M059J (cell line): ENCODE data around the gene SYT1. TPM values are rescaled to one million over a fixed set of nuclear protein-coding genes. Genes with fewer than 3 reads are reported as not detected.
"Not testable (repeated sequence)": the region's sequence is repeated elsewhere in the genome, so short reads cannot be mapped to it uniquely, and the experiment has no call there.

ENCODE experiments used
- DNase-seq: peaks from one replicate; pipeline ENCODE4 v3.0.0-alpha.2; 2012; ENCODE audit warnings: low read depth
- total RNA-seq: library from RNA; depleted of rRNA; stranded (reverse); fragments of >200 nt; shearing (Covaris generic); gene quantifications from 2 replicates; pipeline ENCODE4 v1.2.3, GENCODE V29; 2014

The SYT1 gene
- total RNA-seq, 1 experiment from 2014 or later: 8.7 TPM

- no peak for DNase-seq
These were observed 276.1 kb downstream of the SYT1 start for GRCh38 chr12:79140711-79141110.

DNA sequence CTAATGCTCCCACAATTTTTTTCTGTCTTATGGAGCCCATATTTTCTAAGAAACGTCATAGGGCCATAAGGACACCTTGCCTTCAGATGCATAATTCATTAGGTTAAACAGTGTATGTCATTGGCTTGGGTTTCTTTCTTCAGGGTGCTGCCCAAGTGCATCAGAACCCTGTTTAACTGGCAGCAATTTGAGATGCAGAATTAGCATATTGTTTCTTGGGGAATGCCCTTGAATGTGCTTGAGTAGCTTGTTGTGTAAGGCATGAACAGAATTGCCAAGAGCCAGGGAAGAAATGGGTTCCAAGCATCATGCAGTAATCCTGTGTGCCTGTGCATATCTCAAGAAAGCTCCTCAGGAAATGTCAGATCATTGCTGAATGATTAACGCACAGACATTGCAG lies 277.2 kb downstream of the SYT1 start:
- DNase-seq: no peak

- DNase-seq: no peak
These were observed 279.2 kb downstream of the SYT1 start for GRCh38 chr12:79143803-79144202.

GRCh38 chr12:79151956-79152355 lies 287.4 kb downstream of the SYT1 start:
- DNase-seq: no peak

DNA sequence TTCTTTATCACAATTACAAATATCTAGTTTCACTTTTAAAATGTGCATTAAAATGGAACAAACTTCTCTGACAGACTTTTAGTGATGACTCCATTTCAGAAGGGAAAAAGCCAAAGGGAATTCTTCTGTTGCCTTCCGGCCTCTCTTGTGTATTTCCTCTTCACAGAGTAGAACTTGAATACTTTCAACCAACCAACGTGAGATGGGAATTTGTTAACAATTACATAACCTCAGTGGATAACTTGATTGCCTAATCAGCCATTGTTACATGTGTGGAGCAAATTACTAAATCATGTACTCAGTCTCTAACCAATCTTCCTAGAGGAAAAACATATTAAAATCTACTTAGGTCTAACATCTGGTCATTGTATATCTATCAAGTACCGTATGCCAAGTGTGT lies 291.1 kb downstream of the SYT1 start:
- DNase-seq: no peak

DNA sequence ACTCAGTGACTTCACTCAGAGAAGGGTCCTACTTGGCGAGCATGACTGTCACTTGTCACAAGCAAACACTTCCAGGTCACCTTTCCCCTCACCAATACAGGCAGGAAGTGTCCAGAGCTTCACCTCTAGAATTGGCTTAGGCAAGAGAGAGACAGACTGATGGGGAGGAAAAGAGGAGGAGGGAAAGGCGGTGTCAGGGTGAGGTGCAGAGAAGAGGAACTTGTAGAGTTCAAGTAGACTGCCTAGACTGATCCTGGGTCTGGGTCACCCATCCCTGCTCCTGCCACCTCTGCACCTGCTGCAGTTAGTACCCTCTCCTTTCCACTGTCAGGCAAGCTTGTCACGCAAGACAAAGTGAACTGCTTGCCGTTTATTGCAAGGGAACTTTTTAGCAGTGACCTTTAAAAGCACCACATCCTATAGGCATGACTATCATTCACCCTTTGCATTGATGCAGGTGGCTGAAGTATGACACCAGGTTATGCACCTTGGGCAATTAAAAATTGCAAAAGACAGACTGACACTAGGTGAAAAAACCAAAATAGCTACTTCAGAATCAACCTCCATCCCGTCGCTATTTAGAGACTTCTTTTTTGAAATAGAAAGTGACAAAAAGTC lies 292.4 kb downstream of the SYT1 start:
- no peak for DNase-seq

DNA sequence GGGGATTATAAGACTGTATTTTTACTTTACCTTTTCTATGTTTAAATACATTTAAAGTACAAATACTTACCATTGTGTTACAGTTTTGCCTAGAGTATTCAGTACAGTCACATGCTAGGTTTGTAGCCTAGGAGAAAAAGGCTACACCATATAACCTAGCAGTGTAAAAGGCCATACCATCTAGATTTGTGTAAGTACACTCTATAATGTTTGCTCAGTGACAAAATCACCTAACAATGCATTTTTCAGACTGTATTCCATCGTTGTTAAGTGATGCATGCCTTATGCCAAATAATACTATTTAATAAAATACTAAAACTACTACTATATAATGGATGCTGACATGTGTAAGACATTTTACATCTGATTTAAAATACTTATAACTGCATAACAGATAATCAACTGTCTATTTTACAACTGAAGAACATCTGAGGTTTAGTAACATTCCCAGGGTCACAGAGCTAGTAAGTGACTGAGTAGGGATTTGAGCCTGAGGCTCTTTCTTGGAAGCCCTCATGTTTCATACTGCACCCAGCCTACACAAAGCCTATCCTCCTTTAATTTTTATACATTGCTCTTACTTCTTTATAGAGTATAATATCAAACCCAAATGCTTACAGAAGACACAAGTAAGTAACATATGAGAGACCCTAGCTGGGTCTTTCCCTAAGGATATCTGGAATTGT lies 296.8 kb downstream of the SYT1 start:
- DNase-seq: no peak

DNA sequence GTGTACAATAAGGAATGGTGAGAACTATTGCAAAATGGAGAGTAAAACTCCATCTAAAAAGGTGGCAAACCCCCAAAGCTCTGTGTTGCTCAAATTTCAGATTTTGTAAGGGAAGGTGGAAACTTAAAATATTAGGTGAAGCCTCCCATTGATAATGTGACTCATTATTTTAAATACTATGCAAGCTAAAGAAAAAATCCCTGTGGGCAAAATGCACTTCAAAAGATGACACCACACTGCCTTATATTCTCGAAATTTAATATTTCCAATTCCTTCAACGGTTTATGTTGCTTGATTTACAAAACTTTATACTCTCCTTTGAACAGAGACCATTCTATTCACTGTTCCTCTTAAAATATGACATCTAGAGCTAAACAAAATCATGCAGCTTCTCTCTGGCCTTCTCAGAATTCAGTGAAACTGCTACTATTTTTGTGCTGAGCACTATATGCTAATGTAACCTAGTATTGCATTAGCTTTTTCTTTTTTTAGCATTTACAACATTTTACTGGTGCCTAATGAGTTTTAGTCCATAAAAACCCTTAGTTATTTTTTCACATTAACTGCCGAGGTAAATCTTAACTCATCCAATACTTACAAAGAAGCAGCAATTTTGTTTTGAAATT lies 297.7 kb downstream of the SYT1 start:
- DNase-seq: no peak

- DNase-seq: no peak
These were observed 298.4 kb downstream of the SYT1 start for GRCh38 chr12:79162948-79163347.

DNA sequence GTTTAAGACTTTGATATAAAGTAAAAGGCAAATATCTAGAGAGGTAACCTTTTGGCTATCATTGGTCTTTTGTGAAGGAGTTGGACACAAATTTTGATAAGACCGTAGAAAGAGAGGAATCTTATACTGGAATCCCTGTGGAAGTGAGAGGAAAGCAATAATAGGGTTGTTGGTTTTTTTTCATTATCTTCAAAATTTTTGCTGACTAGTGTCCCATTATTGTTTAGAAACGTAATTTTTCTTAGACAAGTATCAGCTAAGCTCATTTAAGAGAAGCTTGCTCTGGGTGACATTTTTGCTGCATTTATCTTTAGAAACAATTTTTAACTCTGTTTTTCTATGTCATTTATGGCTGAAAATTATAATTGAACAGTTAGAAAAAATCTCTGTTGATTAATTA lies 300.3 kb downstream of the SYT1 start:
- DNase-seq: no peak

DNA sequence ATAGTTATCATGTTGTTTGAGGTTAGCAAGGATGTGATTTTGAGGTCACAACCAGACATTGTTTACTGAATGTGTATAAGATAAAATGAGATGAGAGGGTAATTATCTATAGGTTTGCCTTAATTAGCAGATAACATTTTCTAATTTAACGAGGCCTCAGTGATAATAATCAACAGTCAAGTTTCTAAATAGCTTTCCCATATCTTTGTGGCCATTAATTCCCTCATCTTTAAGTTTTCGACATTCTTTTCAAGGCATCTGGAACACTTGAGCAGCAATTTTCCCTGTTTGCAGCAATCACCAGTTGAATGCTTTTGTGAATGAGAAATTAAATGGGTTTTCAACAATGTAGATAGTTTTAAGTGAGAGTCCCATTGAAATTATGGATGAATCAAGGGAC lies 304.1 kb downstream of the SYT1 start:
- no peak for DNase-seq

GRCh38 chr12:79174626-79175025 lies 310.1 kb downstream of the SYT1 start:
- peak; percentile 46 for DNase-seq

DNA sequence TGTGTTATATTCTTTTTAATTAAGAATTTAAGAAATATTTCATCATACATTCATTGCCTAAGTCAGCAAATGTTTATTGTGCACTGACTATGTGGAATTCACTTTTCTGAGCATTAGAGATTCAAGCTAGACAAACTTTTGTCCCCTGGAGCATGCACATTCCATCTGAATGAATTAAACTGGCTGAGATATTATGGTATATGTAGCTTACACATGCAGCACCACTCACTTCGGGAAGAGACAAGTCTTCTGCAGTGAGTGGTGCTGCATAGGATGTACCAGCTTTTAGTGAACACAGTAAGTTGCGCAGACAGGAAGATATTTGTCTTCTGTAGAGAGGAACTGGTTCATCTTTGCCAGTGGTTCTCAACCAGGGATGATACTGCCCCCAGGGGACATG lies 318.4 kb downstream of the SYT1 start:
- no peak for DNase-seq

- DNase-seq: no peak
These were observed 319.4 kb downstream of the SYT1 start for GRCh38 chr12:79183926-79184325.

- DNase-seq: no peak
These were observed 321.9 kb downstream of the SYT1 start for GRCh38 chr12:79186506-79186905.

DNA sequence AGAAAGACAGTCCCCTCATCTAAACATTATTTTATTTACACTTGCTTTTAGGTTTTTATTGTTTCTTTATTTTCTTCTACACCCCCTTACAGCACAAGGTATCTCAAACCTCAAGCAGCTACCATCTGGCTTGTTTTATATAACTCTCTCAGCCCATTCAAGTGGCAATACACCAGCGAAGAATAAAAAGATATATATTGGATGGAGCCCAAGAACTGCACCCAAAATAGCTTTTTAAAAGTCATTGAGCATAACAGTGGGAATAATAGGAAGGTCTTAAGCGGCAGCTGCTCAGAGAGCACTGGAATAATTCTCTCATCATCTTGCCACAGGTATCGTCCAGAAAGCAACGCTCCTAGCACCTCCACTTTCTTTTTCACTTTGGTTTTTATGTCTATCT lies 322.5 kb downstream of the SYT1 start:
- no peak for DNase-seq

GRCh38 chr12:79191391-79191790 lies 326.8 kb downstream of the SYT1 start:
- DNase-seq: no peak

DNA sequence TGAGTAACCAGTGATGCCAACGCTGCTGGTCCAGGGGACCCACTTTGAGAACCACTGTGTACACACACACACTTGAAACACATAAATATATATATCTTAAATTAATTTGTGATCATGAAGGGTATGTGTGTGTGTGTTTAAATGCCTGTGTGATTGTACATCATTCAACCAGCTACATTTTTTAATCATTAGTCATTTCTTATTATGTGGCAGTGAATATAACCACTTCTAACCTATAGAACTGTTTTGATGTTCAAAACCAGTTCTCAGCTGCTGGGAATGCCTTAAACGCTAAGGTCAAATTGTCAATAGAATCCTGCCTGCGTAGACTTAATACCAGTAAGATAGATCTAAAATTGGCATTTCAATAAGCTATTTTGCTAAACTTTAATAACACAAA lies 330.0 kb downstream of the SYT1 start:
- no peak for DNase-seq

DNA sequence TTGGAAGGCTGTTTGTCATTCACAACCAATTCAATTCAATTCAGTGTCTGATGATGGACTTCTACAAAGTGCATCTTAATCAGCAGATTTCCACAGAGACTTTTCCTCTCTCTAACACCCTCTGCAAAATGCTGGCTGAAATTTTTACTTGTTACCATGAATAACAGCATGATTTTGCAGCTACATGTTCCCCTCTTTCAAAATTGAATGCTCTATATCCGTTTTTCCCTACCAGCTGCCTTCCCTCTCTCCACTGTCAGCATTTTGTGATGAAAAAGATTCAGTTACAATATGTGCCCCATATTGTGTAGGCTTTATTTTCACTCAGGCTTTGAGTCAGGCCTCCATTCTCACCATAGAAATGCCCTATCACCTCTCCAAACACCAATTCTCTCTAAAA lies 334.6 kb downstream of the SYT1 start:
- DNase-seq: no peak

GRCh38 chr12:79200176-79200575 lies 335.6 kb downstream of the SYT1 start:
- DNase-seq: no peak

DNA sequence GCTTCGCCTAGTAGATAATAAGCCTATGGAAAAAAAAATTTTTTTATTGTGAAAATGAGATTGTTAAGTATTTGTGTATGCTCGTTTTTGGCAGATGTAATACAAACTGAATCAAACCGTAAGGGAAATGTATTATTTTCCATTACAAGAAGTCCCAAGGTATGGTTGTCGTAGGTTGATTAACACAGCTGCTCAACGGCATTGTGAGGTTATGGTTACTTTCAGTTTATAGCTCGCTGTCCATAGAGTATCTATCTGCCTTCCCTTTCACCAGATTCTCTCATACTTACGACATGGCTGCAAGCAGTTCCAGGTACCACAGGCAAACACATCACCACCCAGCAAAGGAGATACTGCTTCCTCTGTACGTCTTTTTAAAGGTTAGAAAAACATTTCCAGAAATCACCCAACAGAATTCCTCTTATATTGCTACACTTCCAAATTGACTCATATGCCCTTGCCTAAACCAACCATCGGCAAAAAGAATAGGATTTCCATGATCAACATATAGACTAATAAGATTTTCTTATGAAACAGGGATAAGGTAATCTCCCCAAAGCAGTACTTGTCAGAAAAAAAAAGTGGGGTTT lies 338.6 kb downstream of the SYT1 start:
- DNase-seq: no peak

- DNase-seq: peak; percentile 29
These were observed 342.3 kb downstream of the SYT1 start for GRCh38 chr12:79206871-79207270.

DNA sequence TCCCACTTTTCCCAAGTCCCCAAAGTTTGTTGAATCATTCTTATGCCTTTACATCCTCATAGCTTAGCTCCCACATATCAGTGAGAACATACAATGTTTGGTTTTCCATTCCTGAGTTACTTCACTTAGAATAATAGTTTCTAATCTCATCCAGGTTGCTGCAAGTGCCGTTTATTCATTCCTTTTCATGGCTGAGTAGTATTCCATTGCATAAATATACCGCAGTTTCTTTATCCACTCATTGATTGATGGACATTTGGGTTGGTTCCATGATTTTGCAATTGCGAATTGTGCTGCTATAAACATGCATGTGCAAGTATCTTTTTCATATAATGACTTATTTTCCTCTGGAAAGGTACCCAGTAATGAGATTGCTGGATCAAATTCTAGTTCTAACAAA lies 345.8 kb downstream of the SYT1 start:
- not testable (repeated sequence) for DNase-seq
